ENCODE measurements around the gene FANCI. TPM values are rescaled to one million over a fixed set of nuclear protein-coding genes. Genes with fewer than 3 reads are reported as not detected.

The FANCI gene
- total RNA-seq, 4 donors from 2014 or later = 1.0 to 40.4 (median 3.5) TPM

GRCh38 chr15:89341316-89342005 lies 97.7 kb downstream of the FANCI start:
- Histone ChIP-seq H3K9me3 (no peaks in the 10 kb centered on the region), H3K4me1 (no peaks in the 10 kb centered on the region), H3K27me3 (no peaks in the 10 kb centered on the region), H3K4me3 (no peak overlapping the region), H3K27ac (no peak overlapping the region), H3K36me3 (no peaks in the 10 kb centered on the region)
- TF ChIP-seq CTCF (IDR thresholded peaks at IDR 0.05) (no peak), POLR2A (IDR thresholded peaks at IDR 0.05) (no peak)
- intact Hi-C loops (cut with DNase I; ENCODE audit: low total_unique reads) = no loop called here
- DNase-seq = no peak

- intact Hi-C loops (cut with DNase I; ENCODE audit: low total_unique reads) = no loop called here
- H3K27me3 ChIP-seq = no peaks in the 10 kb centered on the region
- no peak for DNase-seq
- no peaks in the 10 kb centered on the region for H3K9me3 ChIP-seq
- no peaks in the 10 kb centered on the region for H3K4me1 ChIP-seq
- H3K36me3 ChIP-seq = no peaks in the 10 kb centered on the region
- TF ChIP-seq POLR2A (IDR thresholded peaks at IDR 0.05) = no peak
- no peak for TF ChIP-seq CTCF (IDR thresholded peaks at IDR 0.05)
- no peak overlapping the region for H3K4me3 ChIP-seq
- no peak overlapping the region for H3K27ac ChIP-seq
Measured at GRCh38 chr15:89342840-89343239, 99.1 kb downstream of the FANCI start.

GRCh38 chr15:89345248-89345647 lies 101.5 kb downstream of the FANCI start:
- H3K9me3 ChIP-seq = no peaks in the 10 kb centered on the region
- H3K27ac ChIP-seq = no peak overlapping the region
- no peak for DNase-seq
- no peaks in the 10 kb centered on the region for H3K27me3 ChIP-seq
- H3K4me3 ChIP-seq = no peak overlapping the region
- TF ChIP-seq POLR2A (IDR thresholded peaks at IDR 0.05) = no peak
- no peak for TF ChIP-seq CTCF (IDR thresholded peaks at IDR 0.05)
- intact Hi-C loops (cut with DNase I; ENCODE audit: low total_unique reads) = no loop called here
- no peaks in the 10 kb centered on the region for H3K4me1 ChIP-seq
- no peaks in the 10 kb centered on the region for H3K36me3 ChIP-seq

GRCh38 chr15:89346516-89347231 lies 102.9 kb downstream of the FANCI start:
- intact Hi-C loops (cut with DNase I; ENCODE audit: low total_unique reads) = no loop called here
- Histone ChIP-seq H3K4me3 (no peak overlapping the region), H3K27ac (no peak overlapping the region), H3K9me3 (no peaks in the 10 kb centered on the region), H3K36me3 (no peaks in the 10 kb centered on the region), H3K4me1 (no peaks in the 10 kb centered on the region), H3K27me3 (no peaks in the 10 kb centered on the region)
- no peak for DNase-seq
- TF ChIP-seq POLR2A (IDR thresholded peaks at IDR 0.05) (no peak), CTCF (IDR thresholded peaks at IDR 0.05) (no peak)

GRCh38 chr15:89349206-89349558 lies 105.4 kb downstream of the FANCI start:
- DNase-seq = no peak

More at GRCh38 chr15:89349206-89349558, 105.4 kb downstream of the FANCI start:
- Histone ChIP-seq H3K4me1 (no peaks in the 10 kb centered on the region), H3K36me3 (no peaks in the 10 kb centered on the region), H3K27me3 (no peaks in the 10 kb centered on the region), H3K27ac (no peak overlapping the region), H3K4me3 (no peak overlapping the region), H3K9me3 (no peaks in the 10 kb centered on the region)
- TF ChIP-seq CTCF (IDR thresholded peaks at IDR 0.05) (no peak), POLR2A (IDR thresholded peaks at IDR 0.05) (no peak)
- intact Hi-C loops (cut with DNase I; ENCODE audit: low total_unique reads) = no loop called here

Data from uterus (tissue), 4 donors.